Measurements from ENCODE around the gene NT5DC1. TPM values are rescaled to one million over a fixed set of nuclear protein-coding genes. Genes with fewer than 3 reads are reported as not detected.

Gene NT5DC1
- total RNA-seq, 1 experiment from 2014 or later = 63.7 TPM

DNA sequence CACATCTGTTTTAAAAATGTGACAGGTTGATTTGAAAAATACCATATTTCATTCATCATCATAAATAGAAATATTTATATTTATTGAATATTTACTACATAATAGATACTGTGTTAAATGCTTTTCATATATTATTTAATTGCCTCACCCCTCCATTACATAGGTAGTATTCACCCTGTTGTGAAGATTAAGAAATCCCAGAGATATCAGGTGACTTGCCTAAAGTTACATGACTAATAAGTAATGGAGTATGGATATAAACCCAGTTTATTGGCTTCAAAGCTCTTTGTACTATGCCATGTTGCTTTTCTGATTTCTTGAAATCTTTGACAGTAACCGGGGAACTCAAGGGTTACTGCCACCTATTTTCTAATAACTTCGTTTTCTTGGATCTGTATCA lies 189.2 kb downstream of the NT5DC1 start:
- no peaks in the 10 kb centered on the region for H3K79me2 ChIP-seq (ENCODE audit: insufficient read depth, low read length)
- ChIA-PET CTCF (no interaction called here), POLR2A (no interaction called here), RAD21 (ENCODE audit: low non-redundant PET in 1 of 2, low total read pairs in 2 of 2, uncharacterized antibody in 2 of 2, unreplicated experiment in 2 of 2) (no interaction called here)
- no peaks in the 10 kb centered on the region for H3K9me2 ChIP-seq (ENCODE audit: insufficient read depth)
- no peaks in the 10 kb centered on the region for H3K9me3 ChIP-seq (ENCODE audit: control insufficient read depth in 1 of 2, insufficient read depth in 1 of 2, low read depth in 1 of 2, low read length in 2 of 2)
- TF ChIP-seq ZFX (IDR thresholded peaks at IDR 0.05) (no peak), FOSL1 (IDR thresholded peaks at IDR 0.05; ENCODE audit: low read depth) (no peak), ZNF274 (IDR thresholded peaks at IDR 0.05; ENCODE audit: low read depth, low read length) (no peak), POLR2AphosphoS5 (IDR thresholded peaks at IDR 0.05; ENCODE audit: low read depth, low read length) (no peak)
- TF ChIP-seq, protein P1, sequence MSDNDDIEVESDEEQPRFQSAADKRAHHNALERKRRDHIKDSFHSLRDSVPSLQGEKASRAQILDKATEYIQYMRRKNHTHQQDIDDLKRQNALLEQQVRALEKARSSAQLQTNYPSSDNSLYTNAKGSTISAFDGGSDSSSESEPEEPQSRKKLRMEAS (IDR thresholded peaks at IDR 0.05) = no peak
- H3K36me3 ChIP-seq (ENCODE audit: control insufficient read depth in 1 of 2, insufficient read depth in 2 of 2, low read length in 2 of 2) = no peaks in the 10 kb centered on the region
- no TSS peak for BruUV-seq (replicated peaks)
- no peaks in the 10 kb centered on the region for H3K4me1 ChIP-seq (ENCODE audit: control insufficient read depth in 1 of 2, insufficient read depth in 2 of 2, low read length in 2 of 2)
- DNase-seq (ENCODE audit: low read depth, low spot score) (no peak), ATAC-seq (no peak)
- H3K27me3 ChIP-seq (ENCODE audit: insufficient read depth, low read length) = no peaks in the 10 kb centered on the region
- no peak overlapping the region for H3K9ac ChIP-seq (ENCODE audit: low read length)
- H3K4me2 ChIP-seq (ENCODE audit: low read length) = no peak overlapping the region
- intact Hi-C loops (cut with micrococcal nuclease) = loop anchor here (5.0 kb wide), 1 partner anchor 557 kb away; no protein-coding TSS in a partner anchor
- no peak overlapping the region for H3K4me3 ChIP-seq (replicated peaks in 1 of 2; ENCODE audit: low read depth in 1 of 2, low read length in 2 of 2)
- no peak overlapping the region for H3K27ac ChIP-seq (ENCODE audit: low read depth, low read length)
- H2AFZ ChIP-seq (ENCODE audit: low read depth, low read length, poor library complexity, severe bottlenecking) = no peak overlapping the region
- no peaks in the 10 kb centered on the region for H4K20me1 ChIP-seq (ENCODE audit: insufficient read depth)

DNA sequence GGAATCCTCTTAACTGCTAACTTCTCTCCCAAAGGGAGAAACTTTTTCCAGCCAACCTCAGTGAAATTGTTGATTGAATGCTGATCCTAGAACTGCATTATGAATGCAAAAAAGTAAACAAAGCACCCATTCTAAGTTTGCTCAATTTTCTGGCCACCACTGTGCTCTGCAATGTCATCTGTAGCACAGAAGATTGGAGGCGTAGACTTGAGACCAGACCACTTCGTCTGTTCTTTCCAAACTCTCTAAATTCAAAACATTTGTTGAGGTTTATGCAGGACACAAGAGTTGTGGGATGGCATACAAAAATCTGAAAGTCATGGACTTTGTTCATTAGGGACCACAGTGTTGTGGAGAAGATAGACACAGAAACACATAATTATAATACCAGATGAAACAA lies 190.1 kb downstream of the NT5DC1 start:
- Histone ChIP-seq H3K27me3 (ENCODE audit: insufficient read depth, low read length) (no peaks in the 10 kb centered on the region), H3K9ac (ENCODE audit: low read length) (no peak overlapping the region), H3K79me2 (ENCODE audit: insufficient read depth, low read length) (no peaks in the 10 kb centered on the region), H3K4me3 (replicated peaks in 1 of 2; ENCODE audit: low read depth in 1 of 2, low read length in 2 of 2) (no peak overlapping the region), H3K9me2 (ENCODE audit: insufficient read depth) (no peaks in the 10 kb centered on the region), H3K36me3 (ENCODE audit: control insufficient read depth in 1 of 2, insufficient read depth in 2 of 2, low read length in 2 of 2) (no peaks in the 10 kb centered on the region), H2AFZ (ENCODE audit: low read depth, low read length, poor library complexity, severe bottlenecking) (no peak overlapping the region), H3K4me1 (ENCODE audit: control insufficient read depth in 1 of 2, insufficient read depth in 2 of 2, low read length in 2 of 2) (no peaks in the 10 kb centered on the region), H4K20me1 (ENCODE audit: insufficient read depth) (no peaks in the 10 kb centered on the region), H3K4me2 (ENCODE audit: low read length) (no peak overlapping the region), H3K9me3 (ENCODE audit: control insufficient read depth in 1 of 2, insufficient read depth in 1 of 2, low read depth in 1 of 2, low read length in 2 of 2) (no peaks in the 10 kb centered on the region), H3K27ac (ENCODE audit: low read depth, low read length) (no peak overlapping the region)
- BruUV-seq (replicated peaks) = no TSS peak
- POLR2A ChIA-PET = no interaction called here
- DNase-seq (ENCODE audit: low read depth, low spot score) = no peak
- ATAC-seq = no peak
- RAD21 ChIA-PET (ENCODE audit: low non-redundant PET in 1 of 2, low total read pairs in 2 of 2, uncharacterized antibody in 2 of 2, unreplicated experiment in 2 of 2) = no interaction called here
- intact Hi-C loops (cut with micrococcal nuclease) = no loop called here
- CTCF ChIA-PET = no interaction called here
- TF ChIP-seq ZFX (IDR thresholded peaks at IDR 0.05) (no peak), SRF (IDR thresholded peaks at IDR 0.05; ENCODE audit: low read depth) (no peak), EZH2 (IDR thresholded peaks at IDR 0.05) (no peak), JUND (IDR thresholded peaks at IDR 0.05) (no peak), EGR1 (IDR thresholded peaks at IDR 0.05; ENCODE audit: low read depth) (no peak), EZH2phosphoT487 (IDR thresholded peaks at IDR 0.05; ENCODE audit: borderline replicate concordance) (no peak), POLR2A (IDR thresholded peaks at IDR 0.05; ENCODE audit: borderline replicate concordance, extremely low read depth, insufficient read depth, insufficient read length) (no peak), TCF7L2 (IDR thresholded peaks at IDR 0.05; ENCODE audit: borderline replicate concordance, extremely low read depth, insufficient read depth, insufficient read length) (no peak), CBX3 (IDR thresholded peaks at IDR 0.05; ENCODE audit: low read depth) (no peak), CEBPB (IDR thresholded peaks at IDR 0.05; ENCODE audit: low read depth) (no peak), SIN3A (IDR thresholded peaks at IDR 0.05; ENCODE audit: low read depth) (no peak), ELF1 (IDR thresholded peaks at IDR 0.05; ENCODE audit: borderline replicate concordance, low read depth) (no peak), ZNF274 (IDR thresholded peaks at IDR 0.05; ENCODE audit: low read depth, low read length) (no peak)
- TF ChIP-seq, protein P2, sequence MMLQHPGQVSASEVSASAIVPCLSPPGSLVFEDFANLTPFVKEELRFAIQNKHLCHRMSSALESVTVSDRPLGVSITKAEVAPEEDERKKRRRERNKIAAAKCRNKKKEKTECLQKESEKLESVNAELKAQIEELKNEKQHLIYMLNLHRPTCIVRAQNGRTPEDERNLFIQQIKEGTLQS (IDR thresholded peaks at IDR 0.05) = no peak
- TF ChIP-seq, protein P3, sequence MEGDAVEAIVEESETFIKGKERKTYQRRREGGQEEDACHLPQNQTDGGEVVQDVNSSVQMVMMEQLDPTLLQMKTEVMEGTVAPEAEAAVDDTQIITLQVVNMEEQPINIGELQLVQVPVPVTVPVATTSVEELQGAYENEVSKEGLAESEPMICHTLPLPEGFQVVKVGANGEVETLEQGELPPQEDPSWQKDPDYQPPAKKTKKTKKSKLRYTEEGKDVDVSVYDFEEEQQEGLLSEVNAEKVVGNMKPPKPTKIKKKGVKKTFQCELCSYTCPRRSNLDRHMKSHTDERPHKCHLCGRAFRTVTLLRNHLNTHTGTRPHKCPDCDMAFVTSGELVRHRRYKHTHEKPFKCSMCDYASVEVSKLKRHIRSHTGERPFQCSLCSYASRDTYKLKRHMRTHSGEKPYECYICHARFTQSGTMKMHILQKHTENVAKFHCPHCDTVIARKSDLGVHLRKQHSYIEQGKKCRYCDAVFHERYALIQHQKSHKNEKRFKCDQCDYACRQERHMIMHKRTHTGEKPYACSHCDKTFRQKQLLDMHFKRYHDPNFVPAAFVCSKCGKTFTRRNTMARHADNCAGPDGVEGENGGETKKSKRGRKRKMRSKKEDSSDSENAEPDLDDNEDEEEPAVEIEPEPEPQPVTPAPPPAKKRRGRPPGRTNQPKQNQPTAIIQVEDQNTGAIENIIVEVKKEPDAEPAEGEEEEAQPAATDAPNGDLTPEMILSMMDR (IDR thresholded peaks at IDR 0.05 in 2 of 3, conservative IDR thresholded peaks at IDR 0.05 in 1 of 3; ENCODE audit: borderline replicate concordance in 1 of 3, insufficient read depth in 1 of 3, low read depth in 2 of 3, low read length in 2 of 3) = no peak
- TF ChIP-seq, protein P1 (IDR thresholded peaks at IDR 0.05) = no peak
- TF ChIP-seq, protein P4, sequence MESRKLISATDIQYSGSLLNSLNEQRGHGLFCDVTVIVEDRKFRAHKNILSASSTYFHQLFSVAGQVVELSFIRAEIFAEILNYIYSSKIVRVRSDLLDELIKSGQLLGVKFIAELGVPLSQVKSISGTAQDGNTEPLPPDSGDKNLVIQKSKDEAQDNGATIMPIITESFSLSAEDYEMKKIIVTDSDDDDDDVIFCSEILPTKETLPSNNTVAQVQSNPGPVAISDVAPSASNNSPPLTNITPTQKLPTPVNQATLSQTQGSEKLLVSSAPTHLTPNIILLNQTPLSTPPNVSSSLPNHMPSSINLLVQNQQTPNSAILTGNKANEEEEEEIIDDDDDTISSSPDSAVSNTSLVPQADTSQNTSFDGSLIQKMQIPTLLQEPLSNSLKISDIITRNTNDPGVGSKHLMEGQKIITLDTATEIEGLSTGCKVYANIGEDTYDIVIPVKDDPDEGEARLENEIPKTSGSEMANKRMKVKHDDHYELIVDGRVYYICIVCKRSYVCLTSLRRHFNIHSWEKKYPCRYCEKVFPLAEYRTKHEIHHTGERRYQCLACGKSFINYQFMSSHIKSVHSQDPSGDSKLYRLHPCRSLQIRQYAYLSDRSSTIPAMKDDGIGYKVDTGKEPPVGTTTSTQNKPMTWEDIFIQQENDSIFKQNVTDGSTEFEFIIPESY (IDR thresholded peaks at IDR 0.05; ENCODE audit: extremely low read depth, insufficient replicate concordance, low read length) = no peak
